Ascending aorta (tissue), 2 donors: ENCODE measurements around the gene GARIN5B. TPM values are rescaled to one million over a fixed set of nuclear protein-coding genes. Genes with fewer than 3 reads are reported as not detected.
"Not testable (repeated sequence)": the region's sequence is repeated elsewhere in the genome, so short reads cannot be mapped to it uniquely, and the experiment has no call there.

Experiments
- DNase-seq, 2 donors: peaks; one replicate each; pipeline ENCODE4 v3.0.0-alpha.2; 2019; ENCODE audit warnings: low spot score in 2 of 2
- H3K27ac ChIP-seq, 2 donors: fragments of 200-600 bp; sonication (generic); one replicate each; pipeline ENCODE4 v1.5.1; 2016 to 2017; ENCODE audit warnings: mild to moderate bottlenecking in 1 of 2
- H3K27me3 ChIP-seq: fragments of 200-600 bp; sonication (generic); one replicate; pipeline ENCODE4 v1.5.1; 2017
- H3K36me3 ChIP-seq, 2 donors: fragments of 200-600 bp; sonication (generic); one replicate each; pipeline ENCODE4 v1.5.1; 2016
- H3K4me1 ChIP-seq, 2 donors: fragments of 200-600 bp; sonication (generic); one replicate each; pipeline ENCODE4 v1.5.1; 2016 to 2017; ENCODE audit warnings: mild to moderate bottlenecking in 1 of 2
- H3K4me3 ChIP-seq, 2 donors: fragments of 200-600 bp; sonication (generic); one replicate each; pipeline ENCODE4 v1.5.1; 2016 to 2017; ENCODE audit warnings: mild to moderate bottlenecking in 1 of 2
- H3K9me3 ChIP-seq, 2 donors: fragments of 200-600 bp; sonication (generic); one replicate each; pipeline ENCODE4 v1.5.1; 2016
- CTCF ChIP-seq, 3 experiments: fragments of 200-600 bp in 2 of 3; fragments of 450-650 bp in 1 of 3; sonication (generic) in 2 of 3; IDR thresholded peaks; one replicate each; pipeline ENCODE4 v1.5.1; 2016 to 2019; ENCODE audit warnings: antibody characterized with exemption in 3 of 3, mild to moderate bottlenecking in 1 of 3, moderate library complexity in 1 of 3
- intact Hi-C: fragments of 100-400 bp; cut with DNase I; formaldehyde crosslinking; loops from one replicate; pipeline ENCODE4 v1.15.1; 2023
- total RNA-seq: library from RNA; depleted of rRNA; stranded (reverse); fragments of >200 nt; gene quantifications from one replicate; pipeline ENCODE4 v1.1.0, GENCODE V29; 2016

Gene GARIN5B
- total RNA-seq = not detected

GRCh38 chr19:55362990-55363716, at the start of gene GARIN5B:
TSS of gene GARIN5B (minus strand) at chr19:55363260. CDS start at chr19:55363066, 194 bp downstream.
- Histone ChIP-seq H3K27me3 (no peaks in the 10 kb centered on the region), H3K27ac (no peak within 1 kb of the TSS), H3K9me3 (no peaks in the 10 kb centered on the region), H3K36me3 (no peaks in the 10 kb centered on the region), H3K4me1 (no peaks in the 10 kb centered on the region), H3K4me3 (no peak within 1 kb of the TSS)
- intact Hi-C loops = no loop called here
- no peak for TF ChIP-seq CTCF (IDR thresholded peaks at IDR 0.05)
- DNase-seq = no peak

- intact Hi-C loops = no loop called here
- Histone ChIP-seq H3K9me3 (no peaks in the 10 kb centered on the region), H3K27me3 (no peaks in the 10 kb centered on the region), H3K4me3 (no peak overlapping the region), H3K4me1 (peaks cover 11 to 13% of the 10 kb centered on the region in 2 donors), H3K36me3 (no peaks in the 10 kb centered on the region), H3K27ac (no peak overlapping the region)
- no peak for DNase-seq
- TF ChIP-seq CTCF (IDR thresholded peaks at IDR 0.05) = no peak
These were observed 47.1 kb upstream of the GARIN5B start for GRCh38 chr19:55410168-55410567.

GRCh38 chr19:55409179-55409578, 46.1 kb upstream of the GARIN5B start:
- peaks cover 11 to 13% of the 10 kb centered on the region in 2 donors for H3K4me1 ChIP-seq
- DNase-seq, H3K4me3 ChIP-seq, H3K27ac ChIP-seq, H3K36me3 ChIP-seq, H3K9me3 ChIP-seq, H3K27me3 ChIP-seq: not testable (repeated sequence)
- intact Hi-C loops = loop anchor here (2.0 to 10.0 kb wide), 6 partner anchors 68 to 1542 kb away; partner anchors contain the start of genes LENG9, MYADM, PPP1R12C and ZNF628

DNA sequence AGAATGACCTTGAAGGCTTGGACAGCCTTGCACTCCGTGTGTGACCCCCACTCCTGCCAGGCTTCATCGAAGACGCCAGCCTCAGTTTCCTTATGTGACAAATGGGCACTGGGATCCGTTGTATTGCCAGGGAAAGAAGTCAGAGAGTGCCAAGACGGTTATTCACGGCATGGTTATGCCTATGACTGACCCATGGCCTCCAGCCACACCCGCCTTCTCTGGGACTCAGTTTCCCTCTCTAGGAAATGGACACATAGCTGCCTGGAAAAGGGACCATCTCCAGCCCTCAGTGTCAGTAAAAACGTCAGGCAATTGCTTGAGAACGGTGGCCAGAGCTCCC, 45.4 kb upstream of the GARIN5B start:
- intact Hi-C loops = loop anchor here (1.0 to 10.0 kb wide), 9 partner anchors 53 to 1541 kb away; partner anchors contain the start of genes FIZ1, ISOC2, KMT5C and LENG9
- no peak for TF ChIP-seq CTCF (IDR thresholded peaks at IDR 0.05)
- DNase-seq = no peak

DNA sequence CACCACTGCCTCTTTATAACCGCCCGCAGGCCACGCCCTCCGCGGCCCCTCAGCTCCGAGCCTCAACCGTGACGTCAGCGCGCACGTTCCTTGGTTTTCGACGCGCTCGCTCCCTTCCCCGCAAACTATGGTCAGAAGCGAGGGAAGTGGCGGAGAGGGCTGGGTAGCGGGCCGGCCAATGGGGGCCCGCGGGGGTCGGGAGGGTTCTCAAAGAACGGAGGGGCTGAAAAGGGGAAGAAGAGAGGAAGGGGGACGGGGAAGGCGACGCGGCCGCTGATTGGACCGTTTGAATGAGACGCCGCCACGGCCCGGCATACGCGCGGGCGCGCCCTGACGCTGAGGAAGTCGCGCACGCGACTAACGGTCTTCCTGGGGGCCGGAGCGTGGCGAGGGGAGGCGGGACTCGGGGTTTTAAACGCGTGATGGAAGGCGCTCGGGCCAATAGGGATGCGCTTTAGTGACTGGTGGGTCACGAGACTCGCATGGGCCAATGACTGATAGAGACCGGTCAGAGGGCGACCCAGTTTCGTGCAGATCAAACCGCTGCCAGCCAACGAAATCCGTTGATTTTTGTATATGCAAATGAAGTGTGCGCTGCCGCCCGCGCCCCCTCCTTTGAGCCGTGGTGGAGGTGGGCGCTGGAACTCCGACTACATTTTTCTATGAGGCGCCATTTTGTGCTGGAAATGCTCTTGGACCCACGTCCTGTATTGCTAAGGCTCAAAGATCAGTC, 44.9 kb upstream of the GARIN5B start:
- H3K27me3 ChIP-seq = no peaks in the 10 kb centered on the region
- peaks cover 7 to 18% of the 10 kb centered on the region in 2 donors for H3K36me3 ChIP-seq
- peak overlapping the region; percentile 96 to 99 for H3K27ac ChIP-seq
- H3K4me3 ChIP-seq = peak overlapping the region; percentile 86 to 92
- intact Hi-C loops = loop anchor here (1.0 to 10.0 kb wide), 10 partner anchors 22 to 1541 kb away; partner anchors contain the start of genes FIZ1, ISOC2, KMT5C and LENG9
- H3K9me3 ChIP-seq = no peaks in the 10 kb centered on the region
- H3K4me1 ChIP-seq = peaks cover 11 to 13% of the 10 kb centered on the region in 2 donors
- DNase-seq = peak; percentile 95 to 99
- no peak for TF ChIP-seq CTCF (IDR thresholded peaks at IDR 0.05)

More for the DNA sequence above, 45.4 kb upstream of the GARIN5B start:
- Histone ChIP-seq H3K27ac (peak overlapping the region; percentile 96 to 99), H3K36me3 (peaks cover 2 to 12% of the 10 kb centered on the region in 2 donors), H3K27me3 (no peaks in the 10 kb centered on the region), H3K4me1 (peaks cover 11 to 13% of the 10 kb centered on the region in 2 donors), H3K9me3 (no peaks in the 10 kb centered on the region), H3K4me3 (peak overlapping the region; percentile 86 to 92)

- peak within 1 kb of the TSS; percentile 86 to 92 for H3K4me3 ChIP-seq
- not testable (repeated sequence) for DNase-seq, H3K27me3 ChIP-seq, H3K9me3 ChIP-seq
- peaks cover 12 to 23% of the 10 kb centered on the region in 2 donors for H3K36me3 ChIP-seq
- peak within 1 kb of the TSS; percentile 96 to 99 for H3K27ac ChIP-seq
- intact Hi-C loops = loop anchor here (1.0 to 10.0 kb wide), 6 partner anchors 21 to 1540 kb away; partner anchors contain the start of genes LENG9, MYADM, PPP1R12C and ZSCAN5A
- peaks cover 11 to 13% of the 10 kb centered on the region in 2 donors for H3K4me1 ChIP-seq
These were observed 44.4 kb upstream of the GARIN5B start, which contains the start of gene UBE2S for GRCh38 chr19:55407550-55407799. TSS of gene UBE2S (minus strand) at chr19:55407788. CDS start at chr19:55407589, 199 bp downstream.
